ENCODE results near the gene KRTAP12-4. TPM values are rescaled to one million over a fixed set of nuclear protein-coding genes. Genes with fewer than 3 reads are reported as not detected.
"Not testable (repeated sequence)": the region's sequence is repeated elsewhere in the genome, so short reads cannot be mapped to it uniquely, and the experiment has no call there.

The KRTAP12-4 gene
- total RNA-seq, 6 experiments from 2014 or later: not detected

DNA sequence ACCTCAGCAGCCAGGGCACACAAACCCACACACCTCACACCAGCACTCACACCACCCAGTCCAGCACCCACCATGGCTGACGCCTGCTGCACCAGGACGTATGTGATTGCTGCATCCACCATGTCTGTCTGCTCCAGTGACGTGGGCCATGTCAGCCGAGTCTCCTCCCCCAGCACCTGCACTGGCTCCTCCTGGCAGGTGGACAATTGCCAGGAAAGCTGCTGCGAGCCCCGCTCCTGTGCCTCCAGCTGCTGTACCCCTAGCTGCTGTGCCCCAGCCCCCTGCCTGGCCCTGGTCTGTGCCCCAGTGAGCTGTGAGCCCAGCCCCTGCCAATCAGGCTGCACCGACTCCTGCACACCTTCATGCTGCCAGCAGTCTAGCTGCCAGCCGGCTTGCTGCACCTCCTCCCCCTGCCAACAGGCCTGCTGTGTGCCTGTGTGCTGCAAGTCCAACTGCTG is 42.4 kb downstream of the KRTAP12-4 start, which contains the start of gene KRTAP10-8:
Gene KRTAP10-8, plus strand, starts transcription at position 51 of the 458 bp plus-strand sequence. Its CDS starts 22 bp downstream, at position 73.
- peaks cover 6% of the 10 kb centered on the region for H3K36me3 Mint-ChIP-seq (ENCODE audit: low read depth)
- DNase-seq: no peak
- H3K9me3 Mint-ChIP-seq: peaks cover 60% of the 10 kb centered on the region
- no peak within 1 kb of the TSS for H3K27ac Mint-ChIP-seq
- H3K4me1 Mint-ChIP-seq (ENCODE audit: low read depth): no peaks in the 10 kb centered on the region
- TF ChIP-seq, protein P1, sequence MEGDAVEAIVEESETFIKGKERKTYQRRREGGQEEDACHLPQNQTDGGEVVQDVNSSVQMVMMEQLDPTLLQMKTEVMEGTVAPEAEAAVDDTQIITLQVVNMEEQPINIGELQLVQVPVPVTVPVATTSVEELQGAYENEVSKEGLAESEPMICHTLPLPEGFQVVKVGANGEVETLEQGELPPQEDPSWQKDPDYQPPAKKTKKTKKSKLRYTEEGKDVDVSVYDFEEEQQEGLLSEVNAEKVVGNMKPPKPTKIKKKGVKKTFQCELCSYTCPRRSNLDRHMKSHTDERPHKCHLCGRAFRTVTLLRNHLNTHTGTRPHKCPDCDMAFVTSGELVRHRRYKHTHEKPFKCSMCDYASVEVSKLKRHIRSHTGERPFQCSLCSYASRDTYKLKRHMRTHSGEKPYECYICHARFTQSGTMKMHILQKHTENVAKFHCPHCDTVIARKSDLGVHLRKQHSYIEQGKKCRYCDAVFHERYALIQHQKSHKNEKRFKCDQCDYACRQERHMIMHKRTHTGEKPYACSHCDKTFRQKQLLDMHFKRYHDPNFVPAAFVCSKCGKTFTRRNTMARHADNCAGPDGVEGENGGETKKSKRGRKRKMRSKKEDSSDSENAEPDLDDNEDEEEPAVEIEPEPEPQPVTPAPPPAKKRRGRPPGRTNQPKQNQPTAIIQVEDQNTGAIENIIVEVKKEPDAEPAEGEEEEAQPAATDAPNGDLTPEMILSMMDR (IDR thresholded peaks at IDR 0.05): no peak
- no peak within 1 kb of the TSS for H3K4me3 Mint-ChIP-seq
- no peaks in the 10 kb centered on the region; the same call in 1 of the 2 replicates for H3K27me3 Mint-ChIP-seq (ENCODE audit: insufficient read depth)

DNA sequence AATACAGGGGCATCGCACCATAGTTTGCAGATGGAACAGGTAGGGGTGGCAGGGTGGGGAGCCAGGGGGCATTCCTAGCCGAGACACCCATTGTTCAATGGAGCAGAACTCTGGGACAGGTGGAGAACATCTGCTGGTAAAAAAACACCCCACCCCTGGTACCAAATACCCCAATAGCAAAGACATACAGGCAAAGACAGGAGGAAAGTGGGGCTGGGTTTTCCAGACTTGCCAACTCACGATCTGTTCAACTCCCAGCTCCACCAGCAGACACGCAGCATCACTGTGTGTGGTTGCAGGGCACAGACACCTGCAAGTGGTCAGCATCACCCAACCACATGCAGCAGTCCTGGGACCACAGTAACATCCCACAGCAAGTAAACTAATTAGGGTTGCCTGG is 42.9 kb downstream of the KRTAP12-4 start:
- H3K27me3 Mint-ChIP-seq (ENCODE audit: insufficient read depth): no peaks in the 10 kb centered on the region; the same call in 1 of the 2 replicates
- no peak overlapping the region for H3K4me3 Mint-ChIP-seq
- H3K36me3 Mint-ChIP-seq (ENCODE audit: low read depth): peaks cover 6% of the 10 kb centered on the region
- H3K9me3 Mint-ChIP-seq: peaks cover 61% of the 10 kb centered on the region
- H3K4me1 Mint-ChIP-seq (ENCODE audit: low read depth): no peaks in the 10 kb centered on the region
- no peak overlapping the region for H3K27ac Mint-ChIP-seq
- DNase-seq: no peak
- TF ChIP-seq, protein P1 (IDR thresholded peaks at IDR 0.05): no peak

DNA sequence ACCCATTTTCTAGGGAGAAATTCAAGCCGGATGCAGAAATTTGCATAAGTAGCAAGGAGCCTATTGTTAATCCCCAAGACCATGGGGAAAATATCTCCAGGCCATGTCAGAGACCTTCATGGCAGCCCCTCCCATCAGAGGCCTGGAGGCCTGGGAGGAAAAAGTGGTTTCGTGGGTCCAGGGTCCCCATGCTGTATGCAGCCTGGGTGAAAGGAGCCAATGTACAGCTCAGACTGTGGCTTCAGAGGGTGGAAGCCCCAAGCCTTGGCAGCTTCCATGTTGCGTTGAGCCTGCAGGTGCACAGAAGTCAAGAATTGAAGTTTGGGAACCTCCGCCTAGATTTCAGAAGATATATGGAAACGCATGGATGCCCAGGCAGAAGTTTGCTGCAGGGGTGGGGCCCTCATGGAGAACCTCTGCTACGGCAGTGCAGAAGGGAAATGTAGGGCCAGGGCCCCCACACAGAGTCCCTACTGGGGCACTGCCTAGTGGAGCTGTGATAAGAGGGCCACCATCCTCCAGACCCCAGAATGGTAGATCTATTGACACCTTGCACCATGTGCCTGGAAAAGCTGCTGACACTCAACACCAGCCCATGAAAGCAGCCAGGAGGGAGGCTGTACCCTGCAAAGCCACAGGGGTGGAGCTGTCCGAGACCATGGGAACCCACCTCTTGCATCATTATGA is 44.2 kb downstream of the KRTAP12-4 start:
- not testable (repeated sequence) for H3K4me1 Mint-ChIP-seq (ENCODE audit: low read depth); H3K36me3 Mint-ChIP-seq (ENCODE audit: low read depth); DNase-seq; H3K4me3 Mint-ChIP-seq; H3K27ac Mint-ChIP-seq; H3K27me3 Mint-ChIP-seq (ENCODE audit: insufficient read depth)
- H3K9me3 Mint-ChIP-seq: peaks cover 59% of the 10 kb centered on the region

GRCh38 chr21:44609193-44609592 is 45.3 kb downstream of the KRTAP12-4 start:
- no peak for DNase-seq
- no peaks in the 10 kb centered on the region for H3K4me1 Mint-ChIP-seq (ENCODE audit: low read depth)
- no peaks in the 10 kb centered on the region for H3K27me3 Mint-ChIP-seq (ENCODE audit: insufficient read depth)
- peaks cover 52% of the 10 kb centered on the region for H3K9me3 Mint-ChIP-seq
- no peak overlapping the region for H3K4me3 Mint-ChIP-seq
- TF ChIP-seq, protein P1 (IDR thresholded peaks at IDR 0.05): no peak
- peaks cover 6% of the 10 kb centered on the region for H3K36me3 Mint-ChIP-seq (ENCODE audit: low read depth)
- H3K27ac Mint-ChIP-seq: no peak overlapping the region

GRCh38 chr21:44606495-44606894 is 48.0 kb downstream of the KRTAP12-4 start:
- H3K4me3 Mint-ChIP-seq: no peak overlapping the region
- peaks cover 2% of the 10 kb centered on the region; the same call in 1 of the 2 replicates for H3K27me3 Mint-ChIP-seq (ENCODE audit: insufficient read depth)
- DNase-seq: no peak
- peaks cover 33% of the 10 kb centered on the region for H3K9me3 Mint-ChIP-seq
- no peaks in the 10 kb centered on the region for H3K4me1 Mint-ChIP-seq (ENCODE audit: low read depth)
- TF ChIP-seq, protein P1 (IDR thresholded peaks at IDR 0.05): no peak
- peaks cover 5% of the 10 kb centered on the region for H3K36me3 Mint-ChIP-seq (ENCODE audit: low read depth)
- no peak overlapping the region for H3K27ac Mint-ChIP-seq

Other genes starting within 250 kb of the KRTAP12-4 start
- gene LRRC3, start 199.1 kb downstream of the KRTAP12-4 start, total RNA-seq (2021; fragmentation: NEBNext Ultra II Directional; extraction: Animal tissue kit (Norgen Biotek cat#: 25700)): not detected
- gene KRTAP10-1, start 114.5 kb downstream of the KRTAP12-4 start, total RNA-seq (2021; fragmentation: NEBNext Ultra II Directional; extraction: Animal tissue kit (Norgen Biotek cat#: 25700)): not detected
- not detected for gene KRTAP10-2, start 103.2 kb downstream of the KRTAP12-4 start, total RNA-seq (2021; fragmentation: NEBNext Ultra II Directional; extraction: Animal tissue kit (Norgen Biotek cat#: 25700))
- not detected for gene KRTAP10-3, start 95.9 kb downstream of the KRTAP12-4 start, total RNA-seq (2021; fragmentation: NEBNext Ultra II Directional; extraction: Animal tissue kit (Norgen Biotek cat#: 25700))
- gene KRTAP10-4, start 80.9 kb downstream of the KRTAP12-4 start, total RNA-seq (2021; fragmentation: NEBNext Ultra II Directional; extraction: Animal tissue kit (Norgen Biotek cat#: 25700)): not detected
- not detected for gene KRTAP10-5, start 74.1 kb downstream of the KRTAP12-4 start, total RNA-seq (2021; fragmentation: NEBNext Ultra II Directional; extraction: Animal tissue kit (Norgen Biotek cat#: 25700))
- not detected for gene KRTAP10-6, start 62.2 kb downstream of the KRTAP12-4 start, total RNA-seq (2021; fragmentation: NEBNext Ultra II Directional; extraction: Animal tissue kit (Norgen Biotek cat#: 25700))
- gene KRTAP10-7, start 54.1 kb downstream of the KRTAP12-4 start, total RNA-seq (2021; fragmentation: NEBNext Ultra II Directional; extraction: Animal tissue kit (Norgen Biotek cat#: 25700)): not detected
- not detected for gene KRTAP10-8, start 42.6 kb downstream of the KRTAP12-4 start, total RNA-seq (2021; fragmentation: NEBNext Ultra II Directional; extraction: Animal tissue kit (Norgen Biotek cat#: 25700))
- gene KRTAP10-9, start 27.6 kb downstream of the KRTAP12-4 start, total RNA-seq (2021; fragmentation: NEBNext Ultra II Directional; extraction: Animal tissue kit (Norgen Biotek cat#: 25700)): not detected
- not detected for gene KRTAP10-10, start 17.3 kb downstream of the KRTAP12-4 start, total RNA-seq (2021; fragmentation: NEBNext Ultra II Directional; extraction: Animal tissue kit (Norgen Biotek cat#: 25700))
- gene KRTAP10-11, start 8.2 kb downstream of the KRTAP12-4 start, total RNA-seq (2021; fragmentation: NEBNext Ultra II Directional; extraction: Animal tissue kit (Norgen Biotek cat#: 25700)): not detected
- gene KRTAP12-3, start 3.3 kb upstream of the KRTAP12-4 start, total RNA-seq (2021; fragmentation: NEBNext Ultra II Directional; extraction: Animal tissue kit (Norgen Biotek cat#: 25700)): not detected
- not detected for gene KRTAP12-2, start 12.3 kb upstream of the KRTAP12-4 start, total RNA-seq (2021; fragmentation: NEBNext Ultra II Directional; extraction: Animal tissue kit (Norgen Biotek cat#: 25700))
- gene KRTAP12-1, start 27.5 kb upstream of the KRTAP12-4 start, total RNA-seq (2021; fragmentation: NEBNext Ultra II Directional; extraction: Animal tissue kit (Norgen Biotek cat#: 25700)): not detected
- gene KRTAP10-12, start 42.5 kb upstream of the KRTAP12-4 start, total RNA-seq (2021; fragmentation: NEBNext Ultra II Directional; extraction: Animal tissue kit (Norgen Biotek cat#: 25700)): not detected
- not detected for gene TSPEAR, start 56.9 kb upstream of the KRTAP12-4 start, total RNA-seq (2021; fragmentation: NEBNext Ultra II Directional; extraction: Animal tissue kit (Norgen Biotek cat#: 25700))
- 10 to 100 TPM; 53.5 to 73.3 (median 61.0) TPM for gene UBE2G2, start 147.2 kb upstream of the KRTAP12-4 start, total RNA-seq (2021; fragmentation: NEBNext Ultra II Directional; extraction: Animal tissue kit (Norgen Biotek cat#: 25700))
- gene SUMO3, start 163.4 kb upstream of the KRTAP12-4 start, total RNA-seq (2021; fragmentation: NEBNext Ultra II Directional; extraction: Animal tissue kit (Norgen Biotek cat#: 25700)): 100 to 1,000 TPM; 116 to 160 (median 147) TPM
- 100 to 1,000 TPM; 241 to 290 (median 277) TPM for gene PTTG1IP, start 219.0 kb upstream of the KRTAP12-4 start, total RNA-seq (2021; fragmentation: NEBNext Ultra II Directional; extraction: Animal tissue kit (Norgen Biotek cat#: 25700))